HepG2 (cell line): ENCODE measurements around the gene COPS9. TPM values are rescaled to one million over a fixed set of nuclear protein-coding genes. Genes with fewer than 3 reads are reported as not detected.

Experiments
- ATAC-seq: fragments of 200-7000 bp; cut with Tn5 transposase; 3 replicates; pipeline ENCODE4 v1.9.1; 2020; ENCODE audit warnings: mild to moderate bottlenecking, moderate library complexity
- BruUV-seq: library from RNA; stranded (reverse); fragments of 400-500 nt; replicated peaks from 2 replicates; lab custom pipeline; 2021; lab: Mats Ljungman, UMichigan
- CTCF ChIA-PET: fragments of 300-600 bp; formaldehyde crosslinking; extraction: SDS; loops from one replicate; lab custom pipeline; 2021; ENCODE audit warnings: low total read pairs, inconsistent platforms, low intra/inter-chr PET ratio; lab: Yijun Ruan, JAX
- POLR2A ChIA-PET: fragments of 350-600 bp; sonication (Branson Sonifier 250); formaldehyde crosslinking; loops from one replicate; lab custom pipeline; 2020; ENCODE audit warnings: antibody characterized with exemption, inconsistent platforms; lab: Yijun Ruan, JAX
- DNase-seq: peaks from one replicate; pipeline ENCODE4 v3.0.0-alpha.2; 2015; ENCODE audit warnings: low spot score
- FAIRE-seq: peaks from 3 replicates; lab custom pipeline; 2011; peaks lifted over from hg19 to GRCh38; lab: Jason Lieb, UNC
- H2AFZ ChIP-seq: one replicate; pipeline ENCODE4 v1.6.1; 2011; ENCODE audit warnings: low read length, inconsistent platforms
- H3K27ac ChIP-seq: fragments of 300-600 bp; 3 replicates; pipeline ENCODE4 v1.8.0; 2011; ENCODE audit warnings: mixed run types, mild to moderate bottlenecking, mixed read lengths, low read length, inconsistent platforms; ENCODE audit not compliant: insufficient read depth; ENCODE audit errors: extremely low read length
- H3K27me3 ChIP-seq, 2 experiments: fragments of 200-600 bp in 1 of 2; 2 replicates in 1 of 2; 3 replicates in 1 of 2; pipeline versions ENCODE4 v1.6.0 to v1.8.0; 2011; ENCODE audit warnings: low read length in 2 of 2, mild to moderate bottlenecking in 2 of 2, moderate library complexity in 2 of 2, inconsistent platforms in 1 of 2; ENCODE audit not compliant: insufficient read depth in 2 of 2, control insufficient read depth in 1 of 2
- H3K36me3 ChIP-seq, 2 experiments: fragments of 200-600 bp in 1 of 2; replicated peaks in 1 of 2; 2 replicates in 1 of 2; 3 replicates in 1 of 2; pipeline versions ENCODE4 v1.5.1 to v1.8.0; 2011; ENCODE audit warnings: low read length in 2 of 2, inconsistent platforms in 1 of 2; ENCODE audit not compliant: insufficient read depth in 2 of 2, control insufficient read depth in 1 of 2
- H3K4me1 ChIP-seq: 2 replicates; pipeline ENCODE4 v1.5.1; 2012; ENCODE audit warnings: low read length, inconsistent platforms; ENCODE audit not compliant: insufficient read depth
- H3K4me2 ChIP-seq: 2 replicates; pipeline ENCODE4 v1.6.0; 2011; ENCODE audit warnings: low read depth, low read length, inconsistent platforms
- H3K4me3 ChIP-seq, 3 experiments: fragments of 200-600 bp in 1 of 3; sonication (generic), shearing (Covaris generic) in 1 of 3; replicated peaks in 1 of 3; 2 replicates each; pipeline ENCODE4 v1.5.1; 2011 to 2016; ENCODE audit warnings: low read length in 3 of 3, inconsistent platforms in 2 of 3, low read depth in 2 of 3, mild to moderate bottlenecking in 2 of 3, control low read depth in 1 of 3, mixed read lengths in 1 of 3; ENCODE audit not compliant: insufficient read depth in 1 of 3
- H3K79me2 ChIP-seq: one replicate; pipeline ENCODE4 v1.6.1; 2011; ENCODE audit warnings: low read length, inconsistent platforms; ENCODE audit not compliant: insufficient read depth
- H3K9ac ChIP-seq: 2 replicates; pipeline ENCODE4 v1.6.0; 2011; ENCODE audit warnings: mild to moderate bottlenecking, low read depth, low read length, inconsistent platforms; ENCODE audit not compliant: insufficient read depth
- H3K9me3 ChIP-seq: 2 replicates; pipeline ENCODE4 v1.5.1; 2012; ENCODE audit warnings: mild to moderate bottlenecking, low read length
- H4K20me1 ChIP-seq: 2 replicates; pipeline ENCODE4 v1.6.0; 2011; ENCODE audit warnings: inconsistent platforms, mild to moderate bottlenecking, low read length, moderate library complexity; ENCODE audit not compliant: insufficient read depth
- TBP ChIP-seq: sonication (generic); formaldehyde crosslinking; IDR thresholded peaks from 2 replicates; pipeline ENCODE4 v1.5.0; 2020; ENCODE audit warnings: missing genetic modification reagents
- ZBTB33 ChIP-seq: sonication (generic); formaldehyde crosslinking; IDR thresholded peaks from 2 replicates; pipeline ENCODE4 v1.4.0; 2020; ENCODE audit warnings: missing genetic modification reagents
- ZNF205 ChIP-seq: IDR thresholded peaks from 2 replicates; pipeline ENCODE4 v1.6.1; 2018; ENCODE audit warnings: missing biosample characterization, missing genetic modification reagents
- whole genome bisulfite sequencing: methylation state at CpG from one replicate; pipeline ENCODE4 v1.1.6; 2017; ENCODE audit warnings: low lambda C conversion rate; 5-methylcytosine and 5-hydroxymethylcytosine counted together
- in situ Hi-C: cut with HindIII; loops from 2 replicates; pipeline ENCODE4 v1.10.0; 2017; ENCODE audit warnings: low pct_unique_long_range_greater_than_20kb; ENCODE audit not compliant: extremely low pct_ligation_motif_present
- intact Hi-C: fragments of 100-400 bp; cut with micrococcal nuclease; formaldehyde crosslinking; loops from one replicate; pipeline ENCODE4 v1.10.0; 2022; ENCODE audit not compliant: unreplicated experiment
- polyA plus RNA-seq, 8 experiments: library from polyadenylated mRNA; depleted of rRNA in 3 of 8; stranded (reverse) in 7 of 8; unstranded in 1 of 8; fragments of >200 nt; fragmentation: Illumina TruSeq in 4 of 8; extraction: Trizol in 4 of 8; gene quantifications; 2 replicates each; pipeline versions ENCODE4 v1.2.1 to v1.2.3, GENCODE V29; 2011 to 2016; ENCODE audit warnings: low read depth in 4 of 8, missing spikeins in 1 of 8, mixed read lengths in 1 of 8; ENCODE audit not compliant: insufficient read depth in 1 of 8
- total RNA-seq, 5 experiments: library from RNA; depleted of rRNA; stranded (reverse); fragments of >200 nt; fragmentation: Illumina TruSeq; extraction: Trizol; gene quantifications; 2 replicates each; pipeline ENCODE4 v1.2.3, GENCODE V29; 2016; ENCODE audit warnings: low read depth in 1 of 5
- TF ChIP-seq, protein P1 (sequence below): sonication (generic); formaldehyde crosslinking; IDR thresholded peaks from 2 replicates; pipeline ENCODE4 v1.4.0; 2020; ENCODE audit warnings: low read depth, missing genetic modification reagents

COPS9 gene
- total and polyA plus RNA-seq, 2 of the 13 experiments (the other 11 are each of a cell fraction or from before 2014, with no cell fraction given): 180 to 247 TPM

DNA sequence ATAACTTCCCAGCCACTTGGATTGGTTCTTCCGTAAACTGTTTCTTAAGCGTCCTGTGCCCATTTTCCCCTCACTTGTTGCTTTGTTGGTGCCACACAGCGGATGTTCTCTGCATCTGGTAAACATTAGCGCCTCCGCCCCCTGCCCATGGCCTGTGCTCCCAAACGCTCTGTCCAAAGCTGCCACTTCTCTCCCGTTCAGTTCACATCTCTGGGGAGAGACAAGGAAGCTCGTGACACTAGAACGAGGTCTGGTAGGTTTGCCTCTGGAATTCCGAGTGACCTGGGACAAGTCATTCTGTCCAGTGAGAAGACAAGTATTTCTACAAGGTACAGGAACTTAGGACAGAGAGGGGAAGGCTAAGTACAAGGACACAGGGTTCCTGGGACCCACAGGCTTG lies 9.4 kb downstream of the COPS9 start (continued):
- TF ChIP-seq, protein P1, sequence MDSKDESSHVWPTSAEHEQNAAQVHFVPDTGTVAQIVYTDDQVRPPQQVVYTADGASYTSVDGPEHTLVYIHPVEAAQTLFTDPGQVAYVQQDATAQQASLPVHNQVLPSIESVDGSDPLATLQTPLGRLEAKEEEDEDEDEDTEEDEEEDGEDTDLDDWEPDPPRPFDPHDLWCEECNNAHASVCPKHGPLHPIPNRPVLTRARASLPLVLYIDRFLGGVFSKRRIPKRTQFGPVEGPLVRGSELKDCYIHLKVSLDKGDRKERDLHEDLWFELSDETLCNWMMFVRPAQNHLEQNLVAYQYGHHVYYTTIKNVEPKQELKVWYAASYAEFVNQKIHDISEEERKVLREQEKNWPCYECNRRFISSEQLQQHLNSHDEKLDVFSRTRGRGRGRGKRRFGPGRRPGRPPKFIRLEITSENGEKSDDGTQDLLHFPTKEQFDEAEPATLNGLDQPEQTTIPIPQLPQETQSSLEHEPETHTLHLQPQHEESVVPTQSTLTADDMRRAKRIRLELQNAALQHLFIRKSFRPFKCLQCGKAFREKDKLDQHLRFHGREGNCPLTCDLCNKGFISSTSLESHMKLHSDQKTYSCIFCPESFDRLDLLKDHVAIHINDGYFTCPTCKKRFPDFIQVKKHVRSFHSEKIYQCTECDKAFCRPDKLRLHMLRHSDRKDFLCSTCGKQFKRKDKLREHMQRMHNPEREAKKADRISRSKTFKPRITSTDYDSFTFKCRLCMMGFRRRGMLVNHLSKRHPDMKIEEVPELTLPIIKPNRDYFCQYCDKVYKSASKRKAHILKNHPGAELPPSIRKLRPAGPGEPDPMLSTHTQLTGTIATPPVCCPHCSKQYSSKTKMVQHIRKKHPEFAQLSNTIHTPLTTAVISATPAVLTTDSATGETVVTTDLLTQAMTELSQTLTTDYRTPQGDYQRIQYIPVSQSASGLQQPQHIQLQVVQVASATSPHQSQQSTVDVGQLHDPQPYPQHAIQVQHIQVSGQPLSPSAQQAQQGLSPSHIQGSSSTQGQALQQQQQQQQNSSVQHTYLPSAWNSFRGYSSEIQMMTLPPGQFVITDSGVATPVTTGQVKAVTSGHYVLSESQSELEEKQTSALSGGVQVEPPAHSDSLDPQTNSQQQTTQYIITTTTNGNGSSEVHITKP (CRISPR knock-in tag): no peak

GRCh38 chr2:240125742-240126141 lies 10.4 kb downstream of the COPS9 start:
- BruUV-seq: no TSS peak
- FAIRE-seq: no peak
- intact Hi-C loops: no loop called here
- in situ Hi-C loops: no loop called here
- no peaks in the 10 kb centered on the region for H3K9me3 ChIP-seq
- H3K9ac ChIP-seq: no peak overlapping the region
- ChIA-PET POLR2A (no interaction called here), CTCF (no interaction called here)
- no peaks in the 10 kb centered on the region for H3K79me2 ChIP-seq
- H3K4me2 ChIP-seq: no peak overlapping the region
- peaks cover 17 to 33% of the 10 kb centered on the region in 2 experiments for H3K36me3 ChIP-seq
- H3K4me1 ChIP-seq: no peaks in the 10 kb centered on the region
- peaks cover 1 to 6% of the 10 kb centered on the region in 2 experiments; a peak in 2 of 5 replicates for H3K27me3 ChIP-seq
- ATAC-seq: no peak
- 91% methylated on average over 14 of the region's 14 CpGs for WGBS
- DNase-seq: no peak
- TF ChIP-seq ZBTB33 (CRISPR knock-in tag) (no peak), ZNF205 (CRISPR knock-in tag) (no peak), TBP (CRISPR knock-in tag) (no peak)
- H3K4me3 ChIP-seq: no peak overlapping the region
- no peak overlapping the region for H2AFZ ChIP-seq
- no peaks in the 10 kb centered on the region for H4K20me1 ChIP-seq
- no peak overlapping the region for H3K27ac ChIP-seq
